OCI-LY7 (cell line): Measurements from ENCODE around the gene TNFRSF25.

Source experiments
- EZH2phosphoT487 ChIP-seq: fragments of 200-600 bp; sonication (generic); IDR thresholded peaks from 2 replicates; pipeline ENCODE4 v1.6.1; 2018; ENCODE audit warnings: low read depth, borderline replicate concordance, mild to moderate bottlenecking, mixed run types, antibody characterized with exemption, low read length, moderate library complexity, mixed read lengths
- TF ChIP-seq, protein P1 (sequence below): fragments of 200-600 bp; sonication (generic); conservative IDR thresholded peaks from 2 replicates; pipeline ENCODE4 v1.5.1; 2014; ENCODE audit warnings: mild to moderate bottlenecking, antibody characterized with exemption, low read length, moderate library complexity, mixed read lengths

DNA sequence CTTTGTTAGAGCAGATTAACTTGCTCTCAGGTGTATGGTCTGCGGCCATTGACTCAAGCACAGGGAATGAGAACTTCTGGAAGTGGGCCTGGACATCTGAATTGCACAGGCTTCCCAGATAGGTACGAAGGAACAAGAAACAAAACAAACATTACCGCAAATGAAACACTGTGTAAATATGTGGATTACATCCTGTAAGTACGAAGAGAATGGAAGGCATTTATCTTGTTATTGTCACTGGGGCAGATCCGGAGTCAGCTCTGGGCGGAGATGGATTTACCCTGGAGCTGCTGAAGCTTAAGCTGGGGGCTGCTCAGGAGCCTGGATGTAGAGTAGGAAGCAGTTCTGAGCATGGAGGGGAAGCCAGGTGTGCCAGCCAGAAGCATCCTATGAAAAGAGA, 53.1 kb downstream of the TNFRSF25 start:
- TF ChIP-seq, protein P1, sequence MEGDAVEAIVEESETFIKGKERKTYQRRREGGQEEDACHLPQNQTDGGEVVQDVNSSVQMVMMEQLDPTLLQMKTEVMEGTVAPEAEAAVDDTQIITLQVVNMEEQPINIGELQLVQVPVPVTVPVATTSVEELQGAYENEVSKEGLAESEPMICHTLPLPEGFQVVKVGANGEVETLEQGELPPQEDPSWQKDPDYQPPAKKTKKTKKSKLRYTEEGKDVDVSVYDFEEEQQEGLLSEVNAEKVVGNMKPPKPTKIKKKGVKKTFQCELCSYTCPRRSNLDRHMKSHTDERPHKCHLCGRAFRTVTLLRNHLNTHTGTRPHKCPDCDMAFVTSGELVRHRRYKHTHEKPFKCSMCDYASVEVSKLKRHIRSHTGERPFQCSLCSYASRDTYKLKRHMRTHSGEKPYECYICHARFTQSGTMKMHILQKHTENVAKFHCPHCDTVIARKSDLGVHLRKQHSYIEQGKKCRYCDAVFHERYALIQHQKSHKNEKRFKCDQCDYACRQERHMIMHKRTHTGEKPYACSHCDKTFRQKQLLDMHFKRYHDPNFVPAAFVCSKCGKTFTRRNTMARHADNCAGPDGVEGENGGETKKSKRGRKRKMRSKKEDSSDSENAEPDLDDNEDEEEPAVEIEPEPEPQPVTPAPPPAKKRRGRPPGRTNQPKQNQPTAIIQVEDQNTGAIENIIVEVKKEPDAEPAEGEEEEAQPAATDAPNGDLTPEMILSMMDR, result no peak
- TF ChIP-seq EZH2phosphoT487, result no peak
